ENCODE data around the gene SNTG2.

The SNTG2 gene

GRCh38 chr2:1257334-1257733 is 306.7 kb downstream of the SNTG2 start:
- no peak overlapping the region for H3K27ac ChIP-seq
- H3K4me3 ChIP-seq = no peak overlapping the region
- TF ChIP-seq Cebpa-rat (IDR thresholded peaks at IDR 0.05) = no peak
- H3K9ac ChIP-seq = no peak overlapping the region
- H3K9me3 ChIP-seq (replicated peaks in 1 of 11) = peaks cover 0 to 26% (median 22%) of the 10 kb centered on the region in 11 experiments; a peak in 19 of 22 replicates
- no peaks in the 10 kb centered on the region for H3K27me3 ChIP-seq
- H3K36me3 ChIP-seq = peaks cover 0 to 7% (median 0%) of the 10 kb centered on the region in 11 experiments; a peak in 1 of 22 replicates
- H4K20me1 ChIP-seq = no peaks in the 10 kb centered on the region
- no peak overlapping the region for H3K4me2 ChIP-seq
- peaks cover 12 to 25% (median 19%) of the 10 kb centered on the region in 10 experiments for H3K4me1 ChIP-seq

GRCh38 chr2:1259746-1260145 is 309.1 kb downstream of the SNTG2 start:
- TF ChIP-seq Cebpa-rat (IDR thresholded peaks at IDR 0.05) = no peak
- H3K4me3 ChIP-seq = no peak overlapping the region
- no peaks in the 10 kb centered on the region for H4K20me1 ChIP-seq
- H3K27ac ChIP-seq = no peak overlapping the region
- peaks cover 0 to 8% (median 7%) of the 10 kb centered on the region in 11 experiments; a peak in 19 of 22 replicates for H3K9me3 ChIP-seq (replicated peaks in 1 of 11)
- H3K36me3 ChIP-seq = peaks cover 0 to 5% (median 0%) of the 10 kb centered on the region in 11 experiments; a peak in 1 of 22 replicates
- H3K4me2 ChIP-seq = no peak overlapping the region
- H3K9ac ChIP-seq = no peak overlapping the region
- no peaks in the 10 kb centered on the region for H3K27me3 ChIP-seq
- H3K4me1 ChIP-seq = peaks cover 0 to 4% (median 1%) of the 10 kb centered on the region in 10 experiments; a peak in 6 of 20 replicates

GRCh38 chr2:1262609-1263008 is 312.0 kb downstream of the SNTG2 start:
- H3K36me3 ChIP-seq = no peaks in the 10 kb centered on the region
- no peak overlapping the region for H3K9ac ChIP-seq
- H3K4me3 ChIP-seq = no peak overlapping the region
- H3K27me3 ChIP-seq = no peaks in the 10 kb centered on the region
- H3K9me3 ChIP-seq (replicated peaks in 1 of 11) = no peaks in the 10 kb centered on the region
- no peaks in the 10 kb centered on the region for H4K20me1 ChIP-seq
- no peaks in the 10 kb centered on the region for H3K4me1 ChIP-seq
- H3K27ac ChIP-seq = no peak overlapping the region
- H3K4me2 ChIP-seq = no peak overlapping the region
- no peak for TF ChIP-seq Cebpa-rat (IDR thresholded peaks at IDR 0.05)

- Histone ChIP-seq H3K4me1 (no peaks in the 10 kb centered on the region), H3K27me3 (no peaks in the 10 kb centered on the region), H3K4me2 (no peak overlapping the region), H3K4me3 (no peak overlapping the region), H3K36me3 (no peaks in the 10 kb centered on the region), H3K9ac (no peak overlapping the region), H4K20me1 (no peaks in the 10 kb centered on the region), H3K27ac (no peak overlapping the region), H3K9me3 (replicated peaks in 1 of 11) (no peaks in the 10 kb centered on the region)
- no peak for TF ChIP-seq Cebpa-rat (IDR thresholded peaks at IDR 0.05)
Observed at GRCh38 chr2:1265454-1265853, 314.8 kb downstream of the SNTG2 start.

- Histone ChIP-seq H3K4me1 (no peaks in the 10 kb centered on the region), H3K27me3 (no peaks in the 10 kb centered on the region), H3K4me3 (no peak overlapping the region), H3K9ac (no peak overlapping the region), H3K36me3 (no peaks in the 10 kb centered on the region), H3K4me2 (no peak overlapping the region), H3K9me3 (replicated peaks in 1 of 11) (no peaks in the 10 kb centered on the region), H4K20me1 (no peaks in the 10 kb centered on the region), H3K27ac (no peak overlapping the region)
- no peak for TF ChIP-seq Cebpa-rat (IDR thresholded peaks at IDR 0.05)
Observed at GRCh38 chr2:1266351-1266750, 315.7 kb downstream of the SNTG2 start.

- Histone ChIP-seq H3K9ac (no peak overlapping the region), H3K27me3 (no peaks in the 10 kb centered on the region)
- no peak for TF ChIP-seq Cebpa-rat (IDR thresholded peaks at IDR 0.05)
Observed at GRCh38 chr2:1268034-1268433, 317.4 kb downstream of the SNTG2 start.

GRCh38 chr2:1269812-1270211 is 319.2 kb downstream of the SNTG2 start:
- no peak overlapping the region for H3K27ac ChIP-seq
- H3K4me1 ChIP-seq = no peaks in the 10 kb centered on the region
- no peak overlapping the region for H3K9ac ChIP-seq
- H3K27me3 ChIP-seq = no peaks in the 10 kb centered on the region
- no peaks in the 10 kb centered on the region for H4K20me1 ChIP-seq
- no peak overlapping the region for H3K4me2 ChIP-seq
- no peaks in the 10 kb centered on the region; a peak in 1 of 22 replicates for H3K36me3 ChIP-seq
- no peak overlapping the region for H3K4me3 ChIP-seq
- H3K9me3 ChIP-seq (replicated peaks in 1 of 11) = peaks cover 7 to 19% (median 11%) of the 10 kb centered on the region in 11 experiments
- no peak for TF ChIP-seq Cebpa-rat (IDR thresholded peaks at IDR 0.05)

More at GRCh38 chr2:1268034-1268433, 317.4 kb downstream of the SNTG2 start:
- Histone ChIP-seq H3K4me3 (no peak overlapping the region), H4K20me1 (no peaks in the 10 kb centered on the region), H3K36me3 (no peaks in the 10 kb centered on the region), H3K9me3 (replicated peaks in 1 of 11) (peaks cover 0 to 8% (median 0%) of the 10 kb centered on the region in 11 experiments; a peak in 5 of 22 replicates), H3K27ac (no peak overlapping the region), H3K4me1 (no peaks in the 10 kb centered on the region), H3K4me2 (no peak overlapping the region)

- Histone ChIP-seq H3K27ac (no peak overlapping the region), H3K4me1 (no peaks in the 10 kb centered on the region), H3K36me3 (peaks cover 0 to 6% (median 0%) of the 10 kb centered on the region in 11 experiments; a peak in 1 of 22 replicates), H3K27me3 (no peaks in the 10 kb centered on the region), H3K9ac (no peak overlapping the region), H4K20me1 (no peaks in the 10 kb centered on the region), H3K4me2 (no peak overlapping the region), H3K4me3 (no peak overlapping the region), H3K9me3 (replicated peaks in 1 of 11) (peaks cover 37 to 47% (median 41%) of the 10 kb centered on the region in 11 experiments)
- no peak for TF ChIP-seq Cebpa-rat (IDR thresholded peaks at IDR 0.05)
Observed at GRCh38 chr2:1272835-1273234, 322.2 kb downstream of the SNTG2 start.

- H3K9me3 ChIP-seq (replicated peaks in 1 of 11) = peaks cover 32 to 51% (median 45%) of the 10 kb centered on the region in 11 experiments
- H4K20me1 ChIP-seq = no peaks in the 10 kb centered on the region
- peaks cover 0 to under 1% (median 0%) of the 10 kb centered on the region in 10 experiments; a peak in 3 of 20 replicates for H3K4me1 ChIP-seq
- no peak overlapping the region for H3K4me2 ChIP-seq
- no peaks in the 10 kb centered on the region for H3K27me3 ChIP-seq
- peaks cover 0 to 6% (median 0%) of the 10 kb centered on the region in 11 experiments; a peak in 1 of 22 replicates for H3K36me3 ChIP-seq
- H3K27ac ChIP-seq = no peak overlapping the region
- TF ChIP-seq Cebpa-rat (IDR thresholded peaks at IDR 0.05) = no peak
- no peak overlapping the region for H3K9ac ChIP-seq
- H3K4me3 ChIP-seq = no peak overlapping the region
Observed at GRCh38 chr2:1277634-1278033, 327.0 kb downstream of the SNTG2 start.

- H3K4me1 ChIP-seq = peaks cover 0 to 5% (median 0%) of the 10 kb centered on the region in 10 experiments; a peak in 3 of 20 replicates
- no peak overlapping the region for H3K27ac ChIP-seq
- no peak overlapping the region for H3K4me2 ChIP-seq
- no peak for TF ChIP-seq Cebpa-rat (IDR thresholded peaks at IDR 0.05)
- no peaks in the 10 kb centered on the region for H3K27me3 ChIP-seq
- H4K20me1 ChIP-seq = no peaks in the 10 kb centered on the region
- H3K4me3 ChIP-seq = no peak overlapping the region
- peaks cover 32 to 50% (median 45%) of the 10 kb centered on the region in 11 experiments for H3K9me3 ChIP-seq (replicated peaks in 1 of 11)
- no peak overlapping the region for H3K9ac ChIP-seq
- H3K36me3 ChIP-seq = peaks cover 0 to 6% (median 0%) of the 10 kb centered on the region in 11 experiments; a peak in 1 of 22 replicates
Observed at GRCh38 chr2:1278125-1278524, 327.5 kb downstream of the SNTG2 start.

Measured in BLaER1 treated with 17β-estradiol and CSF1 and Interleukin-3, amounts not matched to agents 10 nM and 100 nM (cell line).